ENCODE data around the gene ADRM1. TPM values are rescaled to one million over a fixed set of nuclear protein-coding genes. Genes with fewer than 3 reads are reported as not detected.

Gene ADRM1
- total RNA-seq, 4 donors from 2014 or later: 89.9 to 140 (median 117) TPM

DNA sequence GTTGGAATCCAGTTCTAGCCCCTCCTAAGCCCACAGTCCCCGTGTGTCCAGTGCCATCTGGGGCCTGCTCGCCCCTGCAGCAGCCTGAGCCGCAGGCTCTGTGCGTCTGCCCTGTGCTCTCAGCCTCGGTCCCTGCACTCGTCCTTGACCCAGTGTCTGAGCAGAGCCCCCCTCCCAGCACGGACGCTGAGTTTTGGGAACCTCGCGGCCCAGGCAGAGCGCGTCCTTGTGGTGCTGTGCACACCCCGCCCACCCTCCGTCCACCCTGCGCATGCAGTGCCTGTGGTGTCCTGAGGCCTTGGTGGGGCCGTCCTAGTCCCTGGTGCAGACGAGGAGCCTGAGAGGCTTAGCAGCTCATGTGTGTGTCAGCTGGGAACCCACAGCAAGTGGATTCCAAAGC lies 32.9 kb upstream of the ADRM1 start:
- H3K4me3 ChIP-seq (replicated peaks in 1 of 3): no peak overlapping the region
- H3K27me3 ChIP-seq: no peaks in the 10 kb centered on the region
- no peaks in the 10 kb centered on the region for H3K9me3 ChIP-seq
- H3K27ac ChIP-seq: no peak overlapping the region
- peaks cover 5 to 9% of the 10 kb centered on the region in 2 donors for H3K4me1 ChIP-seq
- peaks cover 26 to 29% of the 10 kb centered on the region in 2 donors for H3K36me3 ChIP-seq
- 93 to 97% methylated on average over 16 to 17 of the region's 17 CpGs for WGBS, 2 donors
- intact Hi-C loops (cut with DNase I): no loop called here
- TF ChIP-seq, protein P1, sequence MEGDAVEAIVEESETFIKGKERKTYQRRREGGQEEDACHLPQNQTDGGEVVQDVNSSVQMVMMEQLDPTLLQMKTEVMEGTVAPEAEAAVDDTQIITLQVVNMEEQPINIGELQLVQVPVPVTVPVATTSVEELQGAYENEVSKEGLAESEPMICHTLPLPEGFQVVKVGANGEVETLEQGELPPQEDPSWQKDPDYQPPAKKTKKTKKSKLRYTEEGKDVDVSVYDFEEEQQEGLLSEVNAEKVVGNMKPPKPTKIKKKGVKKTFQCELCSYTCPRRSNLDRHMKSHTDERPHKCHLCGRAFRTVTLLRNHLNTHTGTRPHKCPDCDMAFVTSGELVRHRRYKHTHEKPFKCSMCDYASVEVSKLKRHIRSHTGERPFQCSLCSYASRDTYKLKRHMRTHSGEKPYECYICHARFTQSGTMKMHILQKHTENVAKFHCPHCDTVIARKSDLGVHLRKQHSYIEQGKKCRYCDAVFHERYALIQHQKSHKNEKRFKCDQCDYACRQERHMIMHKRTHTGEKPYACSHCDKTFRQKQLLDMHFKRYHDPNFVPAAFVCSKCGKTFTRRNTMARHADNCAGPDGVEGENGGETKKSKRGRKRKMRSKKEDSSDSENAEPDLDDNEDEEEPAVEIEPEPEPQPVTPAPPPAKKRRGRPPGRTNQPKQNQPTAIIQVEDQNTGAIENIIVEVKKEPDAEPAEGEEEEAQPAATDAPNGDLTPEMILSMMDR (IDR thresholded peaks at IDR 0.05): no peak
- TF ChIP-seq POLR2A (IDR thresholded peaks at IDR 0.05): no peak
- no peak for DNase-seq

DNA sequence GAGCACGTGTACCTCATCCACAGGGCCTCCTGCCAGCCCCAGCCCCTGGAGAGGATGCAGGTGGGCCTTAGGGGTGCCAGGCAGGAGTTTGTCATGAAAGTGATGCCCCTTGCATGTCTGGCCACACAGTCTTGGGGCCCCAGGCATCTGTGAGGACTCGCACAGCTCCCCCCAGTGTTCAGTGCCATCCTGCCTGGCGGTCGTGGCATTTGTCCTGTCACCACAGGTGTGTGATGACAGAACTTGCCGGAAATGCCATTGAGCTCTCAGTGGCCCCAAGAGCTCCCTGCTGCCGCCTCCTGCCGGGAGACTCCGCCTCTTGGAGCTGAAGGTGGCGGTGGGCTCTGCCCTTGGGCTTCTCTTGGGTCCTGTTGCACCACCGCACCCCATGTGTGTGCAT lies 30.6 kb upstream of the ADRM1 start:
- Histone ChIP-seq H3K9me3 (no peaks in the 10 kb centered on the region), H3K27me3 (no peaks in the 10 kb centered on the region), H3K36me3 (peaks cover 21 to 23% of the 10 kb centered on the region in 2 donors), H3K4me1 (peaks cover 23 to 24% of the 10 kb centered on the region in 2 donors), H3K4me3 (replicated peaks in 1 of 3) (no peak overlapping the region), H3K27ac (no peak overlapping the region)
- 88 to 100% methylated on average over 4 to 8 of the region's 10 CpGs for WGBS, 2 donors
- no peak for DNase-seq
- intact Hi-C loops (cut with DNase I): no loop called here
- TF ChIP-seq POLR2A (IDR thresholded peaks at IDR 0.05): no peak
- TF ChIP-seq, protein P1 (IDR thresholded peaks at IDR 0.05): no peak

DNA sequence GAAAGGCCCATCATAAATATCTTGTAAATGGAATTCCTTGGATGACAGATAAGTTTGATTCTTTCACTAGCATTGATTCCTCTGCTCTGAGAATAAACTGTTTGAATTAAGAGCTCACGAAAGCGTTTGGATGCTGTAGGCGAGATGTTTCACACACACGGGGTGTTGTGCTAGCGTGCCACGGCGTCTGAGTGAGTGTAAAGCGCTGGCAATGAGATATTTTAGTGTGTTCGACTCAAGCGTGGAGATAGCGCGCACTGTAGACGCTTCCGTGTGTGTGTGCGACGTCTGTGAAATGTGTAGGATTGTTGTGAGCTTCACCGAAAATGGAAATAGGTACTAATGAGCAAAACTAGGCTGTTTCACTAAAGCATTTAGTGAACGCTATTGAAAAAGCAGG lies 29.4 kb upstream of the ADRM1 start:
- WGBS, 2 donors: 95% methylated on average over 18 of the region's 18 CpGs
- Histone ChIP-seq H3K4me3 (replicated peaks in 1 of 3) (no peak overlapping the region), H3K36me3 (peaks cover 21 to 23% of the 10 kb centered on the region in 2 donors), H3K4me1 (peaks cover 23 to 24% of the 10 kb centered on the region in 2 donors), H3K9me3 (no peaks in the 10 kb centered on the region), H3K27ac (no peak overlapping the region), H3K27me3 (no peaks in the 10 kb centered on the region)
- no peak for DNase-seq
- TF ChIP-seq POLR2A (IDR thresholded peaks at IDR 0.05): no peak
- TF ChIP-seq, protein P1 (IDR thresholded peaks at IDR 0.05): no peak
- intact Hi-C loops (cut with DNase I): no loop called here

DNA sequence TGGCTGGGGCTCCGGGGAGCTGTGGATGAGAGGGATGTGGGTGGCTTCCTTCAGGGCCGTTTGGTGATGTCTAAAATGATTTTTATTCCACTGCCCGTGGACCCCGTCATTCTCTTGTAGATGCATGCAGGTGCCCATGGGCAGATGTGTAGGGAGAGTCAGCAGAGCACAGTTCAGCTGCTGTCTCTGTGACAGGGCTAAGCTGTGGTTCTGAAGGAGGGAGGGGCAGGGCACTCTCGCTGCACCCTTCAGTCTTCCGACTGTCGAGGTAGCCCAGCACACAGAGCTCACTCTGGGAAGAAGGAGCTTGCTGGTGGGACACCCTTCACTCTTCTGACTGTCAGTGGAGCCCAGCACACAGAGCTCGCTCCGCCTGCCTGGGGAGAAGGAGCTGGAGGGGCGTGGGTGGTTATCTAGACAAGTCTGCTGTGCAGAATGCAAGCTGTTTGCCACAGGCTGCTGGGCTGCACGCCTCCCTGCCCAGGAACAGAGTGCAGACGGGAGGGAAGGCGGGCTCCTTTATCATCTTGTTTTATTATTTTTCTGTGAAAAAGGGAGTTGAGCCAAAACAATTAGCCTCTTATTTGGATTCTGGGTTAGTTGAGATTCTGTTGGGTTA lies 28.4 kb upstream of the ADRM1 start:
- Histone ChIP-seq H3K4me1 (peaks cover 23 to 24% of the 10 kb centered on the region in 2 donors), H3K27ac (peak overlapping the region in 1 of 3 donors; percentile 10), H3K36me3 (peaks cover 25 to 28% of the 10 kb centered on the region in 2 donors), H3K4me3 (replicated peaks in 1 of 3) (no peak overlapping the region), H3K9me3 (no peaks in the 10 kb centered on the region), H3K27me3 (no peaks in the 10 kb centered on the region)
- 67 to 89% methylated on average over 13 of the region's 13 CpGs for WGBS, 2 donors
- intact Hi-C loops (cut with DNase I): no loop called here
- no peak for TF ChIP-seq POLR2A (IDR thresholded peaks at IDR 0.05)
- TF ChIP-seq, protein P1 (IDR thresholded peaks at IDR 0.05): no peak
- DNase-seq: peak; percentile 48 to 73

DNA sequence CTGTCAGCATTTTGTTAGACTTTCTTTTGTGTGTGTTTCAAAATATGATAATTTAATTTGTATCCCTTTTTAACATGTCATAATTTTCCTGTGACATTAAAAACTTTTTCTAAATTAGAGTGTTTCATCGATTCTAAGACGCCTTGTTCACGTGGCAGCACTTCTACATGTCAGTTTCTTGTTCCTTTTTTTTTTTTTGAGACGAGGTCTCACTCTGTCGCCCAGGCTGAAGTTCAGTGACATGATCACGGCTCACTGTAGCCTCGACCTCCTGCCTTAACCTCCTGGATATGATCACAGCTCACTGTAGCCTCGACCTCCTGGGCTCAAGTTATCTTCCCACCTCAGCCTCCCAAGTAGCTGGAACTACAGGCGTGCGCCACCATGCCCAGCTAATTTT lies 27.6 kb upstream of the ADRM1 start:
- H3K36me3 ChIP-seq: peaks cover 33 to 36% of the 10 kb centered on the region in 2 donors

More for the DNA sequence above, 27.6 kb upstream of the ADRM1 start:
- H3K4me3 ChIP-seq (replicated peaks in 1 of 3): no peak overlapping the region
- H3K4me1 ChIP-seq: peaks cover 23 to 24% of the 10 kb centered on the region in 2 donors
- TF ChIP-seq POLR2A (IDR thresholded peaks at IDR 0.05): no peak
- TF ChIP-seq, protein P1 (IDR thresholded peaks at IDR 0.05): no peak
- intact Hi-C loops (cut with DNase I): no loop called here
- no peak overlapping the region for H3K27ac ChIP-seq
- WGBS, 2 donors: 91 to 92% methylated on average over 10 of the region's 10 CpGs
- DNase-seq: no peak
- no peaks in the 10 kb centered on the region for H3K9me3 ChIP-seq
- no peaks in the 10 kb centered on the region for H3K27me3 ChIP-seq
